ENCODE results near the gene LRG1. TPM values are rescaled to one million over a fixed set of nuclear protein-coding genes. Genes with fewer than 3 reads are reported as not detected.

LRG1 gene
- total and polyA plus RNA-seq, 2 experiments from 2014 or later = 6.3 to 9.8 TPM

- TF ChIP-seq EZH2phosphoT487 (IDR thresholded peaks at IDR 0.05; ENCODE audit: low read depth, severe bottlenecking, unreplicated experiment) = no peak
- no peaks in the 10 kb centered on the region for H3K4me1 ChIP-seq (ENCODE audit: insufficient read depth)
- no peaks in the 10 kb centered on the region for H4K20me1 ChIP-seq (ENCODE audit: insufficient read depth, poor library complexity, severe bottlenecking)
- H3K27ac ChIP-seq = no peak overlapping the region
- no peak for DNase-seq (ENCODE audit: low spot score)
- H3K79me2 ChIP-seq = no peaks in the 10 kb centered on the region
- WGBS (ENCODE audit: low lambda C conversion rate, missing lambda C conversion rate) = 98% methylated on average over 38 of the region's 41 CpGs
- H2AFZ ChIP-seq = no peak overlapping the region
- H3K9me3 ChIP-seq (ENCODE audit: low read depth) = no peaks in the 10 kb centered on the region
- H3K4me2 ChIP-seq = no peak overlapping the region
- no peaks in the 10 kb centered on the region for H3K36me3 ChIP-seq (replicated peaks; ENCODE audit: insufficient read depth, low read depth)
- no peak overlapping the region for H3K4me3 ChIP-seq
- H3K9me2 ChIP-seq (replicated peaks; ENCODE audit: insufficient read depth) = no peaks in the 10 kb centered on the region
- H3K27me3 ChIP-seq = no peaks in the 10 kb centered on the region
Observed at GRCh38 chr19:4493104-4493928, 46.5 kb downstream of the LRG1 start.

- no peak for TF ChIP-seq EZH2phosphoT487 (IDR thresholded peaks at IDR 0.05; ENCODE audit: low read depth, severe bottlenecking, unreplicated experiment)
- TF ChIP-seq, protein P1, sequence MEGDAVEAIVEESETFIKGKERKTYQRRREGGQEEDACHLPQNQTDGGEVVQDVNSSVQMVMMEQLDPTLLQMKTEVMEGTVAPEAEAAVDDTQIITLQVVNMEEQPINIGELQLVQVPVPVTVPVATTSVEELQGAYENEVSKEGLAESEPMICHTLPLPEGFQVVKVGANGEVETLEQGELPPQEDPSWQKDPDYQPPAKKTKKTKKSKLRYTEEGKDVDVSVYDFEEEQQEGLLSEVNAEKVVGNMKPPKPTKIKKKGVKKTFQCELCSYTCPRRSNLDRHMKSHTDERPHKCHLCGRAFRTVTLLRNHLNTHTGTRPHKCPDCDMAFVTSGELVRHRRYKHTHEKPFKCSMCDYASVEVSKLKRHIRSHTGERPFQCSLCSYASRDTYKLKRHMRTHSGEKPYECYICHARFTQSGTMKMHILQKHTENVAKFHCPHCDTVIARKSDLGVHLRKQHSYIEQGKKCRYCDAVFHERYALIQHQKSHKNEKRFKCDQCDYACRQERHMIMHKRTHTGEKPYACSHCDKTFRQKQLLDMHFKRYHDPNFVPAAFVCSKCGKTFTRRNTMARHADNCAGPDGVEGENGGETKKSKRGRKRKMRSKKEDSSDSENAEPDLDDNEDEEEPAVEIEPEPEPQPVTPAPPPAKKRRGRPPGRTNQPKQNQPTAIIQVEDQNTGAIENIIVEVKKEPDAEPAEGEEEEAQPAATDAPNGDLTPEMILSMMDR (IDR thresholded peaks at IDR 0.05; ENCODE audit: poor library complexity) = no peak
- no peak for TF ChIP-seq EZH2 (IDR thresholded peaks at IDR 0.05; ENCODE audit: borderline replicate concordance)
- Histone ChIP-seq H3K79me2 (no peaks in the 10 kb centered on the region), H3K36me3 (replicated peaks; ENCODE audit: insufficient read depth, low read depth) (no peaks in the 10 kb centered on the region), H3K27me3 (no peaks in the 10 kb centered on the region), H2AFZ (no peak overlapping the region), H3K4me1 (ENCODE audit: insufficient read depth) (no peaks in the 10 kb centered on the region), H3K27ac (no peak overlapping the region), H3K4me2 (no peak overlapping the region), H3K9me2 (replicated peaks; ENCODE audit: insufficient read depth) (no peaks in the 10 kb centered on the region), H4K20me1 (ENCODE audit: insufficient read depth, poor library complexity, severe bottlenecking) (no peaks in the 10 kb centered on the region), H3K4me3 (no peak overlapping the region), H3K9me3 (ENCODE audit: low read depth) (no peaks in the 10 kb centered on the region)
- DNase-seq (ENCODE audit: low spot score) = no peak
- WGBS (ENCODE audit: low lambda C conversion rate, missing lambda C conversion rate) = 98% methylated on average over 3 of the region's 3 CpGs
Observed at GRCh38 chr19:4492337-4493103, 47.3 kb downstream of the LRG1 start.

- no peak overlapping the region for H2AFZ ChIP-seq
- no peak overlapping the region for H3K4me3 ChIP-seq
- 96% methylated on average over 21 of the region's 21 CpGs for WGBS (ENCODE audit: low lambda C conversion rate, missing lambda C conversion rate)
- H3K27ac ChIP-seq = no peak overlapping the region
- H3K9me2 ChIP-seq (replicated peaks; ENCODE audit: insufficient read depth) = no peaks in the 10 kb centered on the region
- DNase-seq (ENCODE audit: low spot score) = no peak
- H3K4me1 ChIP-seq (ENCODE audit: insufficient read depth) = no peaks in the 10 kb centered on the region
- TF ChIP-seq EZH2 (IDR thresholded peaks at IDR 0.05; ENCODE audit: borderline replicate concordance) (no peak), EZH2phosphoT487 (IDR thresholded peaks at IDR 0.05; ENCODE audit: low read depth, severe bottlenecking, unreplicated experiment) (no peak)
- TF ChIP-seq, protein P1 (IDR thresholded peaks at IDR 0.05; ENCODE audit: poor library complexity) = no peak
- H3K79me2 ChIP-seq = no peaks in the 10 kb centered on the region
- no peak overlapping the region for H3K4me2 ChIP-seq
- no peaks in the 10 kb centered on the region for H3K36me3 ChIP-seq (replicated peaks; ENCODE audit: insufficient read depth, low read depth)
- H3K27me3 ChIP-seq = no peaks in the 10 kb centered on the region
- H4K20me1 ChIP-seq (ENCODE audit: insufficient read depth, poor library complexity, severe bottlenecking) = no peaks in the 10 kb centered on the region
- no peaks in the 10 kb centered on the region for H3K9me3 ChIP-seq (ENCODE audit: low read depth)
Observed at GRCh38 chr19:4491446-4491845, 48.4 kb downstream of the LRG1 start.

DNA sequence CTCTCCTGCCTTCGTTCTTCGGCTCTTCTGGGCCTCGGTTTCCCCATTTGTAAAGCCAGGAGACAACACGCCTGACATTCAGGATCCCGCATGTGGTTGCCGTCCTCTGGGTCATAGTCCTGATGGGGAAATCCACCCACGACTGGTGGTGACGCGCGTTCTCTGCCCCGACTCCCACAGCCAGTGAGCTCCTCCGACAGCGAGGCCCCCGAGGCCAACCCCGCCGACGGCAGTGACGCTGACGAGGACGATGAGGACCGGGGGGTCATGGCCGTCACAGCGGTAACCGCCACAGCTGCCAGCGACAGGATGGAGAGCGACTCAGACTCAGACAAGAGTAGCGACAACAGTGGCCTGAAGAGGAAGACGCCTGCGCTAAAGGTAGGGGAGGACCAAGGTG is 51.3 kb downstream of the LRG1 start:
- no peak overlapping the region for H2AFZ ChIP-seq
- H3K9me2 ChIP-seq (replicated peaks; ENCODE audit: insufficient read depth) = no peaks in the 10 kb centered on the region
- 98% methylated on average over 29 of the region's 29 CpGs for WGBS (ENCODE audit: low lambda C conversion rate, missing lambda C conversion rate)
- H3K4me2 ChIP-seq = no peak overlapping the region
- H3K27ac ChIP-seq = no peak overlapping the region
- no peak for DNase-seq (ENCODE audit: low spot score)
- H3K79me2 ChIP-seq = no peaks in the 10 kb centered on the region
- no peaks in the 10 kb centered on the region for H3K4me1 ChIP-seq (ENCODE audit: insufficient read depth)
- H4K20me1 ChIP-seq (ENCODE audit: insufficient read depth, poor library complexity, severe bottlenecking) = no peaks in the 10 kb centered on the region
- H3K4me3 ChIP-seq = no peak overlapping the region
- no peaks in the 10 kb centered on the region for H3K27me3 ChIP-seq
- H3K36me3 ChIP-seq (replicated peaks; ENCODE audit: insufficient read depth, low read depth) = no peaks in the 10 kb centered on the region
- H3K9me3 ChIP-seq (ENCODE audit: low read depth) = no peaks in the 10 kb centered on the region
- TF ChIP-seq EZH2phosphoT487 (IDR thresholded peaks at IDR 0.05; ENCODE audit: low read depth, severe bottlenecking, unreplicated experiment) = no peak
- TF ChIP-seq EZH2 (IDR thresholded peaks at IDR 0.05; ENCODE audit: borderline replicate concordance) = no peak
- TF ChIP-seq, protein P1 (IDR thresholded peaks at IDR 0.05; ENCODE audit: poor library complexity) = no peak

Data from hepatocyte (in vitro differentiated cells).